HG02642 (cell line): Measurements from ENCODE around the gene ZCCHC7.
"Not testable (repeated sequence)": the region's sequence is repeated elsewhere in the genome, so short reads cannot be mapped to it uniquely, and the experiment has no call there.

Source experiments
- ATAC-seq: cut with Tn5 transposase; IDR thresholded peaks from one replicate; pipeline ENCODE4 v1.9.1; 2021; ENCODE audit warnings: mild to moderate bottlenecking; ENCODE audit not compliant: unreplicated experiment, poor library complexity

Gene ZCCHC7

DNA sequence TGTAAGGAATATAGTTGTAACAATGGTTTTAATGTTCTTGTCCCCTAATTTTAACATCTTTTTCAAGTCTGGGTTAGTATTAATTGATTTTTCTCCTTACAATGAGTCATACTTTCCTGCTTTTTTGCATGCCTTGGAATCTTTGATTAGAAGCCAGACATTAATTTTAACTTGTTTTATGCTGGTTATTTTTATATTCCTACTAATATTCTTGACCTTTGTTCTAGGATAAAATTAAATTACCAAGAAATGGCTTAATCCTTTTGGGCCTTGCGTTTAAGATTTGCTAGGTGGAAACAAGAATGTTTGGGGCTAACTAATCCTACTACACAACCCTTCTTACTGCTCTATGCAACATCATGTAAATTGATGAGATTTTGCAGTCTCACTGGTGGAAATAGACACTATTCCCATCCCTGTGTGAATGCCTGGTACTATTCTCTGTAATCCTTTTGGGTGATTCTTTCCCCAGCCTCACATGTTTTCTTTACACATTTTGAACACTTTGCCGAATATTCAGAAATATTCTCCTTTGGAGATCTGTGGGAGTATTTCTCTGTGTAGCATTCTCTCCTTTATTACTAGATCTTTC, 47.2 kb downstream of the ZCCHC7 start:
- ATAC-seq: no peak

DNA sequence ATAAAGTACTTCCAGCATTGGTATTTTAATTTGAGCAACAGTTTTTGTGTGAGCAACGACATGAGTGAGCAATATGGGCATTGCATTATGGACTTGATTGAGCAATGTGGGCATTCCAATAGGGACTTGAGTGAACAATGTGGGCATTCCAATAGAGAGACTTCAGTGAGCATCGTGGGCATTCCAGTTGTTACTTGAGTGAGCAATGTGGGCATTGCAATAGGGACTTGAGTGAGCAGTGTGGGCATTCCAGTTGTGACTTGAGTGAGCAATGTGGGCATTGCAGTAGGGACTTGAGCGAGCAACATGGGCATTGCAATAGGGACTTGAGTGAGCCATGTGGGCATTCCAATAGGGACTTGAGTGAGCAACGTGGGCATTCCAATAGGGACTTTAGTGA, 52.2 kb downstream of the ZCCHC7 start:
- no peak for ATAC-seq

DNA sequence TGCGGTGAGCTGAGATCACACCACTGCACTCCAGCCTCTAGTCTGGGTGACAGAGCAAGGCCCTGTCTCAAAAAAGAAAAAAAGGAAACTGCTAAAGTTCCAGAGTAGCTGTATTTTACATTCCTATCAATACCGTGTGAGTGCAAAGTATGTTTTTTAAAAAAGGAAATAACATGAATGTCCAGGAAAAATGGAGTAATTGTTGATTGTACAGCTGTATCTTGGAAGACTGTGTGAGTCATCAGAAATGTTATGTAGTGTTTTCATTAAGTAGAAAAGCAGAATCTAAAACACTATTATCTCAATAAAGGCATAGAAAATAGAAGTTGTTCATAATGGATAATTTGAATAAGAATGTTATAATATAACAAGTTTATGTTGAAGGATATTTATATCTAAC, 53.9 kb downstream of the ZCCHC7 start:
- no peak for ATAC-seq

DNA sequence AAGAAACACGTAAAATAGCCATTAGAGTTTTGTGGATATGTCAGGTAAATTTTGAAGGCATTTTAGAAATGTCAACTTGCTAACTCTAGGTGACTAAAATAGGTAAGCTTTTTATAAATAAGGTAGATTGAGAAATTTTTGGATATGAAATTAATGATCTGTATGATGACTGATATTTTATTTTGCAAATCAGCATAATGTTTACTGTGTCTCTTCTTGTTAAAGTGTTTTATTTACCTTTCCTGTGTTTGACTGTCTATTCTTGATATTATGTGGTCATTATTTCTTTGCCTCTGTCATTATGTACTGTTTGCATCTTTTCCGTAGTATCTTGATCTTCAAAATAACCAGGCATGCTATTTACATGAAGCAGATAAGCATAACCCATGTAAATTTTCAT, 58.4 kb downstream of the ZCCHC7 start:
- ATAC-seq: no peak

DNA sequence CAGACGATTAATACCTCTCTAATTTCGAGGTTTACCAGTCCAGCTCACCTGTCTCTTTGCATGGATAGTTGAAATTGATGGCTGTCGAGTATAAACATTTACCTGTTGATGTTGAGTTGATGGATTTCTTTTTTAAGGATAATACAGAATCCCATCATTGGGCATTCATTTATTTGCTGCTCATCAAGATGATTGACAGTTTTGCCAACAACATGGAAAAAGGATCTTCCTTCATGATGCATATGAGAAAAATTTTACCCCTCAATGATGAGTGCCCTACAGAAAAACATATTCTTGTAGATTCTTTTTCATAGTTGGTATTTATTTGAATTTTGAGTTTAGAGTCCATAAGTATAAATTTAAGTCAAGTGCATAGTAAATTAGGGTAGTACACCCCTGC, 59.2 kb downstream of the ZCCHC7 start:
- no peak for ATAC-seq

DNA sequence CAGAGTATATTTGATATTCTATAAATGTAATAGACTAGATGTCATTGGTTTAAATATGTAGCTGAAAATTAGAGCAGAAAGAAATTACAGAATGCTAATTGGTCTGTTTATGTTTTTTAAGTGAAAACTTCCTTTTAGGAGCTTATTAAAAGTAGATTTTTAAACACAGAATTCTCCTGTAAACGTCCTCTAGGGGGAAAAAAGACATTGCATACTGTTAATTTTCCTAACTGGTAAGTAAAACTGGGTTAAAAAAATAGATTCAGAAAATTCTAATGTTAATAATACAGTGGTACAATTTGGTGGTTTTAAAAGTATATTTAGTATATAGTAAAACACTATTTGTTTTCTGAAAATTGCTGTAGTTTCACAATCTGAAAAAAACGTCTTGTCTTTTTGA, 59.8 kb downstream of the ZCCHC7 start:
- no peak for ATAC-seq

DNA sequence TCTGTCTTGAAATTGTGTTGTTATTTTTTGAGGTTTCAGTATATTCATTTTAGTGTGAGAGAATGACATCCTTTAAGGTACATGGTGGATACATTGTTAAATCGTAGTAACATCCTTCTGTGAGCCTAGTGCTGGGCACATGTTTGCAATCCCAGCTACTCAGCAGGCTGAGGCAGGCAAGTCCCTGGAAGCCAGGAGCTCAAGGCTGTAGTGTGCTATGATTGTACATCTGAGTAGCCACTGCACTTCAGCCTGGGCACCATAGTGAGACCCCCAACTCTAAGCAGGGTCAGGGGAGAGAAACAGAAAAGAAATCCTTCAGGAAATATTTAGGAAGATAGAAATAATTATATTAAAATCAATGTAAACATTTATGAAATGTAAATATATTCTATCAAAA, 62.3 kb downstream of the ZCCHC7 start:
- no peak for ATAC-seq

DNA sequence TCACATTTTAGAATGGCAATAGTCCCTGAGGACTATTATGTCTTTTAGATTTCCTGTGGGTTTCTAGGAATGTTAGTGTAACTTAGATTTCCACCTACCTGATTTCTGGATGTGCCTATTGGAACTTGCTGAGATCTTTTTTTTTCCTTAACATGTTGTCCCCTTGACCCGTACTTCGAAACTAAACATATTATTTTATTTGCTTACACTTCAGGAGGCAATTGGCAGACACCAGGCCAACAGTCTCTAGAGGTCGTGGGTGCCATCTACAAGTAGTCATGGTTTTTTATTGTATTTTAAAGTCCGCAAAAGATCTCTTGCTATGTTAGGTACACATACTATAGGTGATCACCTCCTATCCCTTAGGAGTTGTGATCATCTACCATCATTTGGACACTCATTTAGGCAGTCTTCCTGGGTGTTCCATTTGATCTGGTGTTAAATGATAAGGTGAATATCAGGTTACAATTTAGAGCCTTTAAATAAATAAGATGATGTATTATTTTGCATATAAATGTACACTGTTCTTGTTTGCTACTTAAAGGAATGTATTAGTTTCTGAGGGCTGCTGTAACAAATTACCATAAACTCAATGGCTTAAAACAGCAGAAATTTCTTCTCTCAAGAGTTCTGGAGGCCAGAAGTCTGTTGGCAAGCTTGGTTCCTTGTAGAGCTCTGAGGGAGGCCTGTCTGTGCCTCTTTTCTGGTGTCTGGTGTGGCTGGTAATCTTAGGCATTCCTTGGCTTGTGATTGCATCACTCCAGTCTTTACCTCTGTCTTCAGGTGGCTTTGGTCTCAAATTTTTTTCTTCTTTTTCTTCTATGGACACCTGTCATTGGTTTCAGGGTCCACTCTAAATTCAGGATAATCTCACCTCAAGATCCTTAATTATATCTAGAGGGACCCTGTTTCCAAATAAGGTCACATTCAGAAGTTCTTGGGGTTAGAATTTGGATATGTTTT, 64.8 kb downstream of the ZCCHC7 start:
- no peak for ATAC-seq

DNA sequence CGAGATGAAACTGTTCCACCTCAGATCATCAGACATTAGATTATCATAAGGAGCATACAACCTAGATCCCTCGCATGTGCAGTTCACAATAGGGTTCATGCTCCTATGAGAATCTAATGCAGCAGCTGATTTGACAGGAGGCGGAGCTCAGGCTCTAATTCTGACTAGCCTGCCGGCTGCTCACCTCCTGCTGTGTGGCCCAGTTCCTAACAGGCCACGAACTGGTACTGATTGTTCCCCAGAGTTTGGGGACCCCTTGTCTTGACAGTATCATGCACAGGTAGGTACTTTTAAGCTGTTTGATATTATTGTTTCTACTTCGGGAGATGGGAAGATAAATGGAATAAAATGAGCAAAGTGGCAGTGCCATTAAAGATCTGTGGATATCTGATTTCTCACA, 66.9 kb downstream of the ZCCHC7 start:
- ATAC-seq: peak; percentile 70

DNA sequence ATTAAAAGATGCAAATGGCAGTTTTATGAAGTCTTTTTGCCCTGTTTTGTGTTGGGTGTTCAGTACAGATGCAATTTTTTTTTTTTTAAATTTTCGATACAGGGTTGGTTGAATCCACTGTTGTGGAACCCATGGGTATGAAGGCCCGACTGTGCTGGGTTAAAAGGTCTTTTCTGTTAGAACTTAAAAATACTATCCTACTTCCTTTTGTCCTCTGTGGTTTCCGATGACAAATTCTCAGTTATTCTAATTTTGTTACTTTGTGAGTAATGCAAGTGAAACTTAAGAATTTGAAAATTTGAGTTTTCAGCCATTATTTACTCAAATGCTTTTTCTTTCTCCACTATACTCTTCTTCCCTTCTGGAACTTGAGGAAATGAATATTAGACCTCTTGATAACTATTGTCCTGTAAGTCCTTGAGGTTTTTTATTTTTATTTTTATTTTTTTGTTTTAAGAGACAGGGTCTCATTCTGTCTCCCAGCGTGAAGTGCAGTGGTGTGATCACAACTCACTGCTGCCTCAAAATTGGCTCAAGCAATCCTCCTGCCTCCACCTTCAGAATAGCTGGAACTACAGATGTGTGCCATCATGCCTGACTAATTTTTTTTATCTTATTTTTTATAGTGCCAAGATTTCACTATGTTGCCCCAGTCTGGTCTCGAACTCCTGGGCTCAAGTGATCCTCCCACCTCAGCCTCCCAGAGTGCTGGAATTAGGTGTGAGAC, 67.5 kb downstream of the ZCCHC7 start:
- ATAC-seq: peak; percentile 79

DNA sequence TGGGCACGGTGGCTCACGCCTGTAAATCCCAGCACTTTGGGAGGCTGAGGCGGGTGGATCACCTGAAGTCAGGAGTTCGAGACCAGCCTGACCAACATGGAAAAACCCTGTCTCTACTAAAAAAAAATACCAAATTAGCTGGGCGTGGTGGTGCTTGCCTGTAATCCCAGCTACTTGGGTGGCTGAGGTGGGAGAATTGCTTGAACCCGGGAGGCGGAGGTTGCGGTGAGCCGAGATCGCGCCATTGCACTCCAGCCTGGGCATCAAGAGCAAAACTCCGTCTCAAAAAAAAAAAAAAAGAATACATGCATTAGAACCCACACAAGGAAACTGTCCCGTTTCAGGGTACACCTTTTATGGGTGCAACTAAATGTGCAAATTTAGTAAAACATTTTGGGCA, 70.4 kb downstream of the ZCCHC7 start:
- not testable (repeated sequence) for ATAC-seq

DNA sequence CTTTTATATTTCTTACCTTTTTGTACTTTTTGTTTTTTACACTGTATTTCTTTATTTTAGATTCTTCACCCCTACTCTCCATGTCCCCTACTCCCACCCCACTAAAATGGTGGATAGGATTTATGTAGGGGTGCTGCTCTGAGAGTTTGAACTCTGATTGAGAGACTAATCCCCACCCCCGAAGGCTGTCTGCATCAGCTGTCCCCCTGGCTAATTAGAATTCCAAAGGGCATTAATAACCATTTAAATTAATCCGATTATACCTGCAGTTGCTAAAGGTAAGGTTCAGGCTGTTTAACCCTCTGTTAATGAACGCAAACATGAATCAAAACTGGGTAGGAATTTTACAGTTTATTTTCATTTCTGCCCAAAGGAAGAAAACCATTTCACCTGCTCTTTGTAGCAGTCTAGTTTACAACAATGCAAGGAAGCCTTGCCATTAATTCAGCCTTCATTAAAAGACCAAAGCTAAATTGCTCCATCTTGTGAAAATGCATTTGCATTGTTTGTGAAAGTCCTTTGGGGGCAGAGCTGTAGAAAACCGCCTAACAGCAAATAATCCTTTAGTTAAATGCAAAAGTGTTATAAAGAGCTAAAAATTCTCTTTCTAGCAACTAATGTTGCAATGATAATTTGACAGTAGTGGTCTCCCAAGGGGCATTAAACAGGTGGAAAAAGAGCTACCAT, 71.2 kb downstream of the ZCCHC7 start:
- no peak for ATAC-seq

DNA sequence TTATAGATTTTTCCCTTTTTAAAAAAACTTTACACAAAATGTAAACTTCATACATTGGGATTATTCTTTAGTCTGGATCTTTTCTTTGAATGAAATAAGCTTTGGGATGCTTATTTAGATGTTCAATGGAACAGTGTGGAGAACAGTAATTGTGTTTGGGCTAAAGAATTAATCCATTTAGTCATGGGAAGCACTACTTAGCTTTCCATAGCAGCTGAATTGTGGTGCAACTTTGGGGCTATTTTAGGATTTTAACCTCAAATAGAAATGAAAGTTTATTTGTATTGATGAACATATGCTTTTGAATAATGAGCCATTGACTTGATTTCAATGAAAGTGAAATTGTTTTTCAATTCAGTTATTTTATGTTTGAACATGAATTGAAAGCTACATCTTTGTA, 72.4 kb downstream of the ZCCHC7 start:
- no peak for ATAC-seq

DNA sequence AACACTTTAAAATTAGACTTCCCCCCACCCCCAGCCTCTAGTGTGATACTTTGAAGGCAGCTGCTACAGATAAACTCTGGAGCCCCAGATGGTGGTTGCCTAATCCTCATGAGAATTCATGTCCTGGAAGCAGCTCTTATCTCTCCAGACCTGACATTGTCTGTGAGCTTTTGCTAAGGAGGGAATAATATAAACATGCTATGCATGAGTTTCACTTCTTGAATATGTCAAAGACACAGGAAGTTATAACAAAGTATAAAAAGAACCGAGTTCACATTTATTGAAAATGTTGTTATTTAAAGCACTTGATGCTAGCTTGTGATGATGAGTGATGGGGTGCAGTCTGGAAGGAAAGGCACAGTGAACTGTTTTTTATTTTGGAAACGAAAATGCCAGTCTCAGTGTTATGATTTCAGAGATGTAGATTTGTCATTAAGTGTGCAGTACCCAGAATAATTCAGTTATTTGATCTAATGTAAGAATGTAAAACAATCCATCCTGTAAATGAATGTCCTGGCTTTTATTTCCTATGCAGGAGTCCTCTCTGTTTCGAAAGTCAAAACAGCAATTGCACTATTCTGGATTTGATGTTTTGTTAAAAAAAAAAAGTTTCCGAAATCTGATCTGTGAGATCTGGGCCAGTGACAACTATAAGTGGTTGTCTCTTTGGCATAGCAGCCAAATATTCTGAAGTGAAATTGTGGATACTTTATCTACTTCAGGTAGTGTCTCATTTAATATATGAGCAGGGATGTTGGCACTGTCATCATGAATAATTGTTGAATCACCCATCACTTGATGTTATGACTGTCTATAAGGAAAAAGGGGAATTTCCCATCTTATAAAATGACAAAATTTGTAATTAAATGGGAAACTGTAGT, 77.0 kb downstream of the ZCCHC7 start:
- ATAC-seq: peak; percentile 42

DNA sequence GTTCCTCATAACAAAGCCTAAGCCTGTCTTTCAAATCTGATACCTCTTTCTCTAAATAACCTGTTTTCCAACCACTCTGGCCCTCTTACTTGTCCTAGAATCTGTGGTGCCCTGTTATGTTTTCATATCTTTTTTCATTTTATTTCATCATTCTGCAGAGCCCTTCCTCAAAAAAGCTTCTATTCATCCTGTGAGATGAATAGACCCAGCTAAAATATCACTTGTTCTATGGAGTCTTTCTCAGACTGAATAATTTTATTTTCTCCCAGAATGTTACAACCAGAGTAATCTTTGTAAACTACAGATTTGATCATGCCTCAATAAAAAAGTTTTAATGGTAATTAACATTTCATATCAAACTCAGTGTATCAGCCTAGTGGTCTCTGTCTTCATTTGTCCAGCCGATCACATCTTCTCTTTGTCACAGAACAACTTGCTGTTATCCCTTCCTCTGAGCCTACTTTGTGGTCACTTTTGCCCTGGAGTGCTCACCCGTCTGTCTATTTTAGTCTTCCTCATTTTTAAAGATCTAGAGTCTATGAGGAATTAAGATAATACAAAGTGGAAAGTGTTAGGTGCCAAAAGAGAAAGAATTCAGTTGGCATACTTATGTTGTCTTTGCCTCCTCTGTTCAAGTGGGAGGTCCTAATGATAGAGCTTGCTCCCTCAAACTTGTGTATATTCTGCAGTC, 77.8 kb downstream of the ZCCHC7 start:
- no peak for ATAC-seq

DNA sequence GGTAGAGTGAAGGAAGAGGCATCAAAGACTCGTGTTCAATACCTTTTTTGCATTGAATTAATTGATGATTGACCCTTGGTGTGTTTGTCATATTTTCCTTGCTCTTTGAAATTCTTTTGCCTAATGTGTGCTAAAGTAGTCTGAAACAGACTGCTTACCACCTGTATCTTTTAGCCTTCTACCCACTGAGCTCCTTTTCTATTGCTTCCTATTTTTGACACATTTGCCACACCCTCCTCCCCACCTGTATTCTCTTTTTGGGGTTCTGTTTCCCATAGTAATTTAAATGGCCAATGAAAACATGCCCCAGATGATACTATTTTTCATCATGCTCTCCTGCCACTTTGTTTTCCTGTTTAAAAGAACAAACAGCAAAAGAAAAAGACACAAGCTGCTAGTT, 78.5 kb downstream of the ZCCHC7 start:
- ATAC-seq: no peak

DNA sequence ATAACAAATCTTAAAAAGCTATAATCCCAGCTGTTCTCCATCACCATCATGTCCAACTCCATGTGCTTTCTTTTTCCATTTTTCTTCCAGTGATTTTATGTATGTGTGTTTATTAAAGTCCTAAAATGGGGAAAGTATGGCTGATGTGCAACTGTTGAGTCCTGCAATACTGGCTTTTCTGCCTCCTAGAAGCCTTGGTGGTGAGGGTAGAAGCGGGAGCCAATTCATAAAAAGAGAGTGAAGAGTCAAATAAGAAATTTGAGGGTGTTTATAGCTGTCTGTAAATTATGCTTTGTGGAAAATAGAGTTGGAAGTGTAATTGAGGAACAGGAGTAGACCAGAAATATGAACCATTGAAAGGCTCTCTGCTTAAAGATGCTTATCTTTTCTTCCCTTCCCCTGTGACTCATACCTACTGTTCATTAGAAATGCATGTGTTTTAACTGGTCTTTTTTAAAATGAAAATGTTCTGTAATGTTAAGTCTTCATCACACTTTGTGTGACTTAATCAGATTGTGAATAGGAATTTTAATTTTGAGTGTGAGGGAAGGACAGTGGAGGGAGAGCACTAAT, 80.1 kb downstream of the ZCCHC7 start:
- no peak for ATAC-seq

DNA sequence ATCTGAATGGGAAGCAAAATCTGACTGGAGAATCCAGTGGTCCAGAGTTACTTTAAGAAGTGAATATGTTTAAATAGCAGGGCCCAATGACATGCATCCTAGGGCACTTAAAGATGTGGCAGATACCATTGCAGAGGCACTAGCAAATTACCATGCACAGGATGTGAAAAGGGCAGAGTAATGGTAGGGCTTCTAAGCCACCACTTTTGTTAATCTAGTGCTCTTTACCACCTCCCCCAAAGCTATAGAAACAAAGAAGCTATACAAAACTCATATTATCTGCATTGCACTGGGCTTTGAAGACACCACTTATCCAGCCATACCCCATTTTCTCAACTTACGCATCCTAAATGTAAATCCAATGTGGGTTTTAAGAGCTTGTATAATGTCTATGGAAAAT, 81.2 kb downstream of the ZCCHC7 start:
- ATAC-seq: no peak

DNA sequence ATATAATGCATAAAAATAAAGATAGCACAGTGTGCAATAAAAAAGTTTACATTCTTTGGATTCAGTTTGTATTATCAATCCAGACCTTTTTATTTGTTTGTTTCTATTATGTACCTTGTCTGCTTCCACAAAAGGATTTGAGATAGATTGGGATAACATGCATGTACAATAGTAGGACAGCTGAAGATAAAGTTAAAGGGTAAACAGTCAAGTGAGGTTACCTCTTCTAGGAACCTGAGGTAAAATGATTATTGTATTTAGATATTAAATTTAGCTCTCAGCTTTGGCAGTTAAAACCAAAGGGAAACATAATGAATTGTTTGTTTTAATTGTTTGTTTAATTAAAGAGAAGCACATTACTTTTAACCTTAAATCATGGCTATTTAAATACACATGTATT, 81.7 kb downstream of the ZCCHC7 start:
- ATAC-seq: no peak
